GM23338 (cell line): Measurements from ENCODE around the gene CDCA5. TPM values are rescaled to one million over a fixed set of nuclear protein-coding genes. Genes with fewer than 3 reads are reported as not detected.

Experiments
- ATAC-seq: fragments of 200-7000 bp; cut with Tn5 transposase; 3 replicates; pipeline ENCODE4 v1.9.1; 2020
- DNase-seq: peaks from one replicate; pipeline ENCODE4 v3.0.0-alpha.2; 2015; ENCODE audit warnings: low spot score
- H2AFZ ChIP-seq: fragments of 200-600 bp; sonication (generic); 2 replicates; pipeline ENCODE4 v1.8.0; 2016; ENCODE audit warnings: antibody characterized with exemption, mild to moderate bottlenecking, moderate library complexity
- H3F3A ChIP-seq: fragments of 200-600 bp; sonication (generic); replicated peaks from 2 replicates; pipeline ENCODE4 v1.8.0; 2017; ENCODE audit warnings: antibody characterized with exemption, mixed run types, low read depth
- H3K27ac ChIP-seq: fragments of 200-600 bp; sonication (generic); 2 replicates; pipeline ENCODE4 v1.6.1; 2016; ENCODE audit warnings: low read depth
- H3K27me3 ChIP-seq: fragments of 200-600 bp; sonication (generic); 2 replicates; pipeline ENCODE4 v1.8.0; 2016; ENCODE audit warnings: mild to moderate bottlenecking, mixed run types, moderate library complexity; ENCODE audit not compliant: insufficient read depth
- H3K36me3 ChIP-seq: fragments of 200-600 bp; sonication (generic); 2 replicates; pipeline ENCODE4 v1.8.0; 2016; ENCODE audit warnings: mild to moderate bottlenecking; ENCODE audit not compliant: insufficient read depth
- H3K4me1 ChIP-seq: fragments of 200-600 bp; sonication (generic); 2 replicates; pipeline ENCODE4 v1.8.0; 2016; ENCODE audit warnings: mild to moderate bottlenecking, moderate library complexity; ENCODE audit not compliant: insufficient read depth
- H3K4me2 ChIP-seq: fragments of 200-600 bp; sonication (generic); 2 replicates; pipeline ENCODE4 v1.7.1; 2017; ENCODE audit warnings: mixed run types
- H3K4me3 ChIP-seq: fragments of 200-600 bp; sonication (generic); 2 replicates; pipeline ENCODE4 v1.6.1; 2016; ENCODE audit warnings: mixed run types
- H3K79me2 ChIP-seq: fragments of 200-600 bp; sonication (generic); replicated peaks from 2 replicates; pipeline ENCODE4 v1.8.0; 2017; ENCODE audit warnings: mild to moderate bottlenecking; ENCODE audit not compliant: insufficient read depth
- H3K9me2 ChIP-seq: fragments of 200-600 bp; sonication (generic); 2 replicates; pipeline ENCODE4 v1.8.0; 2017; ENCODE audit not compliant: insufficient read depth
- H4K20me1 ChIP-seq: fragments of 200-600 bp; sonication (generic); replicated peaks from 2 replicates; pipeline ENCODE4 v1.8.0; 2017; ENCODE audit warnings: mild to moderate bottlenecking; ENCODE audit not compliant: insufficient read depth
- H3K27ac Mint-ChIP-seq: 2 replicates; pipeline ENCODE4 v1.8.0; 2020; ENCODE audit warnings: inconsistent platforms, mild to moderate bottlenecking, moderate library complexity, mixed read lengths
- H3K27me3 Mint-ChIP-seq: 3 replicates; pipeline ENCODE4 v1.8.0; 2022; ENCODE audit warnings: low read depth, mild to moderate bottlenecking, moderate library complexity, mixed read lengths, inconsistent platforms; ENCODE audit not compliant: insufficient read depth, poor library complexity
- H3K36me3 Mint-ChIP-seq: 3 replicates; pipeline ENCODE4 v1.8.0; 2021; ENCODE audit warnings: low read depth, mild to moderate bottlenecking, inconsistent platforms, moderate library complexity, mixed read lengths
- H3K4me1 Mint-ChIP-seq: 3 replicates; pipeline ENCODE4 v1.8.0; 2020; ENCODE audit warnings: mild to moderate bottlenecking, inconsistent platforms, mixed read lengths
- H3K4me3 Mint-ChIP-seq: 3 replicates; pipeline ENCODE4 v1.8.0; 2021; ENCODE audit warnings: moderate library complexity, mild to moderate bottlenecking, inconsistent platforms, mixed read lengths
- H3K9me3 Mint-ChIP-seq: 3 replicates; pipeline ENCODE4 v1.8.0; 2020; ENCODE audit warnings: moderate library complexity, mild to moderate bottlenecking, inconsistent platforms, mixed read lengths
- CREB1 ChIP-seq: fragments of 250-450 bp; sonication (Bioruptor Pico); IDR thresholded peaks from 2 replicates; pipeline ENCODE4 v1.5.0; 2020; ENCODE audit warnings: low read depth, mild to moderate bottlenecking, moderate library complexity
- ZNF114 ChIP-seq: fragments of 250-450 bp; sonication (Bioruptor Pico); IDR thresholded peaks from 2 replicates; pipeline ENCODE4 v1.5.0; 2020; ENCODE audit warnings: mild to moderate bottlenecking, moderate library complexity
- ZNF331 ChIP-seq: fragments of 250-450 bp; sonication (Bioruptor Pico); IDR thresholded peaks from 2 replicates; pipeline ENCODE4 v1.5.0; 2020; ENCODE audit warnings: low read depth, mild to moderate bottlenecking, moderate library complexity
- polyA plus RNA-seq: library from polyadenylated mRNA; unstranded; fragments of >200 nt; fragmentation: Nextera tagmentation; extraction: Ambion mirVana; gene quantifications from 2 replicates; pipeline ENCODE4 v1.2.1, GENCODE V29; 2016
- total RNA-seq: library from RNA; depleted of rRNA; stranded (reverse); fragments of >200 nt; shearing (Covaris generic); gene quantifications from 2 replicates; pipeline ENCODE4 v1.2.3, GENCODE V29; 2014
- TF ChIP-seq, protein P1 (sequence below), 2 experiments: fragments of 200-600 bp in 1 of 2; sonication (generic) in 1 of 2; conservative IDR thresholded peaks; 2 replicates each; pipeline versions ENCODE4 v1.5.1 to v1.6.1; 2016 to 2017; ENCODE audit warnings: antibody characterized with exemption in 2 of 2, low read depth in 2 of 2, mild to moderate bottlenecking in 2 of 2, moderate library complexity in 1 of 2

Gene CDCA5
- total and polyA plus RNA-seq, 2 experiments from 2014 or later = 53.3 to 70.9 TPM

DNA sequence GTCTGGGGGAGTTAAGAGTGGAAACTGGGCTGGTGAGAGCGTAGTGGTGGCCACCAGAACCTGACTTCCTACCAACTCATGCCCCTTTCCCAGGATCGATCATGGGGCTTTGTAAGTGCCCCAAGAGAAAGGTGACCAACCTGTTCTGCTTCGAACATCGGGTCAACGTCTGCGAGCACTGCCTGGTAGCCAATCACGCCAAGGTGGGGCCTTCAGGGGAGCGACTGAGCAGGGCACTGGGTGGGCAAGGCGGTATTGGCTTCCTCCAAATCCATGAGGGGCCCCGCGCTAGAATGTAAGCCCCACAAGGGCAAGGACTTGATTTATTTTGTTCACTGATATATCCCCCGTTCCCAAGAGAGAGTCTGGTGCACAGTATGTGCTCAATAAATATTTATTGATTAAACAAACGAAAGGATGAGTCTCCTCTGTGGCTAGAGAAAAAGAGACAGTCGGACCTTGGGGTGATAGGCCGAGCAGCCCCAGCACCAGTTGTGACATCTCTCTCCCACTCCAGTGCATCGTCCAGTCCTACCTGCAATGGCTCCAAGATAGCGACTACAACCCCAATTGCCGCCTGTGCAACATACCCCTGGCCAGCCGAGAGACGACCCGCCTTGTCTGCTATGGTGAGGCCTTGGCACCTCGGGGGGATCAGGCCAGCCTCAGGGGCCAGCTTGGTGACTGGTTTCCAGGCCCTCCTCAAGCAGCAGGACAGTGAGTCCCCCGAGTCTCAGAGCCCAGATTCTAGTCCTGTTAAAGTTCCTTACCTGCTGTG, 947 bp upstream of the CDCA5 start:
- H3K4me2 ChIP-seq = peak overlapping the region; percentile 96
- peaks cover 28% of the 10 kb centered on the region for H4K20me1 ChIP-seq
- TF ChIP-seq ZNF114 (CRISPR knock-in tag) = no peak
- TF ChIP-seq CREB1 (CRISPR knock-in tag) = no peak
- Mint-ChIP-seq H3K27me3 (peaks cover 8% of the 10 kb centered on the region), H3K4me3 (peak overlapping the region; percentile 100), H3K4me1 (peaks cover 20% of the 10 kb centered on the region), H3K9me3 (no peaks in the 10 kb centered on the region; the same call in 2 of the 3 replicates), H3K27ac (peak overlapping the region; percentile 99), H3K36me3 (peaks cover 35% of the 10 kb centered on the region)
- peak overlapping the region; percentile 93 for H3K4me3 ChIP-seq
- H3K4me1 ChIP-seq = peaks cover 8% of the 10 kb centered on the region; the same call in 1 of the 2 replicates
- H3K36me3 ChIP-seq = peaks cover 9% of the 10 kb centered on the region
- peaks cover 19% of the 10 kb centered on the region; the same call in 1 of the 2 replicates for H3F3A ChIP-seq
- H3K27ac ChIP-seq = peak overlapping the region; percentile 96
- ATAC-seq (peak; percentile 19), DNase-seq (peak; percentile 53)
- H3K27me3 ChIP-seq = no peaks in the 10 kb centered on the region
- peaks cover 44% of the 10 kb centered on the region for H3K79me2 ChIP-seq
- H3K9me2 ChIP-seq = no peaks in the 10 kb centered on the region
- H2AFZ ChIP-seq = peak overlapping the region; percentile 81; the same call in 1 of the 2 replicates

DNA sequence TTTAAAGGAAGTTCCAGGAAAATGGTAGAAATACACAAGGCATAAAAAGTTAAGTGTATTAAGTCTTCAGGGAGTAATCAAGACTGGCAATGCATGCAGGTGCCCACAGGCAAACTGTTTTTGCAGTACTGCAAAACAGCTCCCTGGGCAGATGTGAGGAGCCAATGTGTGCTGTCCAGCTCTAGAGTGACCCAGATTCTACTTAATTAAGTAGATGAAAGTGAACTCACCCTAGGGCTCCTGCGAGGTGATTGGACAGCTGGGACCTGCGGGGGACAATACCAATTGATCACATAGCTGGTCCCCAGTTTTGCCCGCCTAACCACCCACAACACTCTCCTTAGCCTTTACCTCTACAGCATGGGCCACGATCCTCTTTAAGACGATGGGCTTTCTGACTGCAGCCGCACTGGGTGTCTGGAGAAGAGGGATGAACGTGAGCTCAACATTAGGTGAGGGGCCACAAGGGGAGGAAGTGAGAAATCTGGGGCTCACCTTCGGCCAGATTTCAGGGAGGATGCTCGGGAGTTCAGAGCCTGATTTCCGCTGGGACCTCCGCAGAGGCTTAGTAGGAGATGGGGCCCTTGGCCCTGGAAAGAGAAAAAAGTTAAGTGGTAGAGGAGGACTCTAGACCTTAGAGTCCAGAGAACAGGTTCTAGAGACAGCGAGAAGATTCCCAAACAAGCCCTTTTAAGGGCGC, 556 bp downstream of the CDCA5 start:
- H3K79me2 ChIP-seq = peaks cover 51% of the 10 kb centered on the region

More for the DNA sequence above, 556 bp downstream of the CDCA5 start:
- TF ChIP-seq ZNF331 (CRISPR knock-in tag) (no peak), CREB1 (CRISPR knock-in tag) (no peak), ZNF114 (CRISPR knock-in tag) (no peak)
- TF ChIP-seq, protein P1, sequence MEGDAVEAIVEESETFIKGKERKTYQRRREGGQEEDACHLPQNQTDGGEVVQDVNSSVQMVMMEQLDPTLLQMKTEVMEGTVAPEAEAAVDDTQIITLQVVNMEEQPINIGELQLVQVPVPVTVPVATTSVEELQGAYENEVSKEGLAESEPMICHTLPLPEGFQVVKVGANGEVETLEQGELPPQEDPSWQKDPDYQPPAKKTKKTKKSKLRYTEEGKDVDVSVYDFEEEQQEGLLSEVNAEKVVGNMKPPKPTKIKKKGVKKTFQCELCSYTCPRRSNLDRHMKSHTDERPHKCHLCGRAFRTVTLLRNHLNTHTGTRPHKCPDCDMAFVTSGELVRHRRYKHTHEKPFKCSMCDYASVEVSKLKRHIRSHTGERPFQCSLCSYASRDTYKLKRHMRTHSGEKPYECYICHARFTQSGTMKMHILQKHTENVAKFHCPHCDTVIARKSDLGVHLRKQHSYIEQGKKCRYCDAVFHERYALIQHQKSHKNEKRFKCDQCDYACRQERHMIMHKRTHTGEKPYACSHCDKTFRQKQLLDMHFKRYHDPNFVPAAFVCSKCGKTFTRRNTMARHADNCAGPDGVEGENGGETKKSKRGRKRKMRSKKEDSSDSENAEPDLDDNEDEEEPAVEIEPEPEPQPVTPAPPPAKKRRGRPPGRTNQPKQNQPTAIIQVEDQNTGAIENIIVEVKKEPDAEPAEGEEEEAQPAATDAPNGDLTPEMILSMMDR (conservative IDR thresholded peaks at IDR 0.05; ENCODE audit: low read depth in 2 of 2) = 0 out of 4 replicates have a peak, but pooled peaks of 1 of the 2 experiments have one; percentile 7
- H3K4me3 Mint-ChIP-seq = peak overlapping the region; percentile 100
- Histone ChIP-seq H3K36me3 (peaks cover 9% of the 10 kb centered on the region), H3K4me1 (peaks cover 8% of the 10 kb centered on the region; the same call in 1 of the 2 replicates), H3K27me3 (no peaks in the 10 kb centered on the region), H3K4me3 (peak overlapping the region; percentile 93), H2AFZ (peak overlapping the region; percentile 91), H3K9me2 (no peaks in the 10 kb centered on the region), H3K4me2 (peak overlapping the region; percentile 96), H3K27ac (peak overlapping the region; percentile 96), H3F3A (peaks cover 29% of the 10 kb centered on the region; the same call in 1 of the 2 replicates), H4K20me1 (peaks cover 35% of the 10 kb centered on the region)
- no peaks in the 10 kb centered on the region; the same call in 2 of the 3 replicates for H3K9me3 Mint-ChIP-seq
- H3K27me3 Mint-ChIP-seq = peaks cover 8% of the 10 kb centered on the region
- ATAC-seq (peak; percentile 4; the same call in 2 of the 3 replicates), DNase-seq (peak; percentile 17)
- peaks cover 45% of the 10 kb centered on the region for H3K36me3 Mint-ChIP-seq
- H3K4me1 Mint-ChIP-seq = peaks cover 24% of the 10 kb centered on the region
- peak overlapping the region; percentile 99 for H3K27ac Mint-ChIP-seq
